Activated CD4-positive, alpha-beta T cell treated with anti-CD3 and anti-CD28 coated beads, Interleukin-2, amount 10 ng/mL, durations not matched to agents 7 days and 5 days (primary cell): Measurements from ENCODE around the gene ZCCHC2. TPM values are rescaled to one million over a fixed set of nuclear protein-coding genes. Genes with fewer than 3 reads are reported as not detected.

Experiments used
- CTCF ChIA-PET: fragments of 350-600 bp; sonication (Branson Sonifier 250); formaldehyde crosslinking; loops from one replicate; lab custom pipeline; 2021; ENCODE audit warnings: antibody characterized with exemption; lab: Charles Lee
- POLR2A ChIA-PET: fragments of 350-600 bp; sonication (Branson Sonifier 250); formaldehyde crosslinking; loops from one replicate; lab custom pipeline; 2021; ENCODE audit warnings: antibody characterized with exemption; lab: Charles Lee
- DNase-seq: peaks from one replicate; pipeline ENCODE4 v3.0.0-alpha.2; 2020
- H3K27ac Mint-ChIP-seq: one replicate; pipeline ENCODE4 v1.8.0; 2021; ENCODE audit warnings: mild to moderate bottlenecking, moderate library complexity, mixed read lengths
- H3K27me3 Mint-ChIP-seq: one replicate; pipeline ENCODE4 v1.8.0; 2021; ENCODE audit warnings: mixed read lengths
- H3K36me3 Mint-ChIP-seq: one replicate; pipeline ENCODE4 v1.8.0; 2021; ENCODE audit warnings: low read depth, mixed read lengths
- H3K4me1 Mint-ChIP-seq: one replicate; pipeline ENCODE4 v1.8.0; 2021; ENCODE audit warnings: mixed read lengths
- H3K4me3 Mint-ChIP-seq: one replicate; pipeline ENCODE4 v1.8.0; 2021; ENCODE audit warnings: mild to moderate bottlenecking, moderate library complexity, mixed read lengths
- H3K9me3 Mint-ChIP-seq: one replicate; pipeline ENCODE4 v1.8.0; 2021; ENCODE audit warnings: mixed read lengths
- total RNA-seq, 2 experiments: library from RNA; stranded (reverse); gene quantifications; one replicate each; pipeline ENCODE4 v1.2.3, GENCODE V29; 2021

Gene ZCCHC2
- total RNA-seq, 2 experiments from 2014 or later = 55.1 to 62.5 TPM

GRCh38 chr18:62571648-62572047 lies 48.8 kb downstream of the ZCCHC2 start:
- H3K27ac Mint-ChIP-seq = no peak overlapping the region
- peaks cover 31% of the 10 kb centered on the region for H3K4me1 Mint-ChIP-seq
- H3K36me3 Mint-ChIP-seq = peaks cover 84% of the 10 kb centered on the region
- no peak for DNase-seq
- H3K4me3 Mint-ChIP-seq = no peak overlapping the region
- CTCF ChIA-PET = interaction anchor here (0.6 to 1.0 kb wide), 2 partner anchors 8 to 510 kb away, joined by 3 to 5 read pairs; no protein-coding TSS in a partner anchor
- H3K27me3 Mint-ChIP-seq = no peaks in the 10 kb centered on the region
- no peaks in the 10 kb centered on the region for H3K9me3 Mint-ChIP-seq
- POLR2A ChIA-PET = no interaction called here

DNA sequence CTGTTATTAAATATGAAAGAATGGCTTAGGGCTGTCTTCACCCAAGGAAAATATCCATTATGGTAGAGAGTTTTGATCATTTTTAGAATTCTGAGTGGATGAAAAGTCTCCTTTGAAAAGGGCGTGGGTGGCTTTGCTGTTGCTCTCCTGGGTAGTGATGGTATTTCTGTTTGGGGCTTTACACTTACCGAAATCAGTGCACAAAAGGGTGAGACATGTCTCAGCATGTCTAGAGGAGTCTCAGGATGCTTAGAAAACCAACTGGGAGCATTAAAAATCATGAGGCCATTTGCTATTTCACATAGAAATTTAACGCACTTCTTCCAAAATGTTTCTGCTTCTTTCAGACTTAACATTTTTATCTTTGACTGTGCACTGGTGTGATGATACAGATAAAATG lies 49.6 kb downstream of the ZCCHC2 start:
- Mint-ChIP-seq H3K4me1 (peaks cover 38% of the 10 kb centered on the region), H3K27ac (peak overlapping the region; percentile 37), H3K4me3 (no peak overlapping the region), H3K9me3 (no peaks in the 10 kb centered on the region), H3K36me3 (peaks cover 85% of the 10 kb centered on the region), H3K27me3 (no peaks in the 10 kb centered on the region)
- POLR2A ChIA-PET = no interaction called here
- DNase-seq = no peak
- CTCF ChIA-PET = interaction anchor here (2.1 kb wide), 1 partner anchor 11 kb away, joined by 8 read pairs; no protein-coding TSS in a partner anchor

DNA sequence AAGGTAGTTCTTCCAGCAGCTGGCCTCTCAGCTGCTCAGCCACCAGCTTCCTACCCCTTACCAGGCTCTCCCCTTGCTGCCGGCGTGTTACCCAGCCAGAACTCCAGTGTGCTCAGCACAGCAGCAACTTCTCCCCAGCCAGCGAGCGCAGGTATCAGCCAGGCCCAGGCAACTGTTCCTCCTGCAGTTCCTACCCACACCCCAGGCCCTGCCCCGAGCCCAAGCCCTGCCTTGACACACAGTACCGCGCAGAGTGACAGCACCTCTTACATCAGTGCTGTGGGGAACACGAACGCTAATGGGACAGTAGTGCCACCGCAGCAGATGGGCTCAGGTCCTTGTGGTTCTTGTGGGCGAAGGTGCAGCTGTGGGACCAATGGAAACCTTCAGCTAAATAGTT lies 52.0 kb downstream of the ZCCHC2 start:
- Mint-ChIP-seq H3K4me3 (no peak overlapping the region), H3K27ac (no peak overlapping the region), H3K4me1 (peaks cover 36% of the 10 kb centered on the region), H3K36me3 (peaks cover 79% of the 10 kb centered on the region), H3K9me3 (no peaks in the 10 kb centered on the region), H3K27me3 (no peaks in the 10 kb centered on the region)
- no peak for DNase-seq
- CTCF ChIA-PET = no interaction called here
- POLR2A ChIA-PET = no interaction called here

DNA sequence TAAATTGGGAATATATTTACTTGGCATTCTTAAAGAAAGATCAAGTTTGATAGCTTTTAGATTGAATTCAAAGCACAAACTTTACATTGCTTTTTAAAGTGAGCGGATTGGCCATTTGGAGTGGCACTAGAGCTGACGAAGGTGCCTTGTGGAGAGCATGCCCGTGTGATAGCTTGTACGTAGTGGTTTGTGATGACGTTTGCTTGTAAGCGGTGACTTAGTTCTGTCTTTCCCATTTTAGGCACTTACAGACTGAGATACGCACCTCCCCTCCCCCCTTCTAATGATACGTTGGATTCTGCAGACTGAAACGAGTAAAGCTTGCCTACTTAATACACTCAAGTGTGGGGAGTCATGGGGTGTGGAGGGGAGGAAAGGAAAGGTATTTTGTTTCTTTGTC lies 53.4 kb downstream of the ZCCHC2 start:
- POLR2A ChIA-PET = no interaction called here
- peaks cover 36% of the 10 kb centered on the region for H3K4me1 Mint-ChIP-seq
- H3K27me3 Mint-ChIP-seq = no peaks in the 10 kb centered on the region
- CTCF ChIA-PET = interaction anchor here (1.5 kb wide), 1 partner anchor 8 kb away, joined by 6 read pairs; no protein-coding TSS in a partner anchor
- DNase-seq = no peak
- no peaks in the 10 kb centered on the region for H3K9me3 Mint-ChIP-seq
- H3K27ac Mint-ChIP-seq = no peak overlapping the region
- H3K36me3 Mint-ChIP-seq = peaks cover 70% of the 10 kb centered on the region
- no peak overlapping the region for H3K4me3 Mint-ChIP-seq

DNA sequence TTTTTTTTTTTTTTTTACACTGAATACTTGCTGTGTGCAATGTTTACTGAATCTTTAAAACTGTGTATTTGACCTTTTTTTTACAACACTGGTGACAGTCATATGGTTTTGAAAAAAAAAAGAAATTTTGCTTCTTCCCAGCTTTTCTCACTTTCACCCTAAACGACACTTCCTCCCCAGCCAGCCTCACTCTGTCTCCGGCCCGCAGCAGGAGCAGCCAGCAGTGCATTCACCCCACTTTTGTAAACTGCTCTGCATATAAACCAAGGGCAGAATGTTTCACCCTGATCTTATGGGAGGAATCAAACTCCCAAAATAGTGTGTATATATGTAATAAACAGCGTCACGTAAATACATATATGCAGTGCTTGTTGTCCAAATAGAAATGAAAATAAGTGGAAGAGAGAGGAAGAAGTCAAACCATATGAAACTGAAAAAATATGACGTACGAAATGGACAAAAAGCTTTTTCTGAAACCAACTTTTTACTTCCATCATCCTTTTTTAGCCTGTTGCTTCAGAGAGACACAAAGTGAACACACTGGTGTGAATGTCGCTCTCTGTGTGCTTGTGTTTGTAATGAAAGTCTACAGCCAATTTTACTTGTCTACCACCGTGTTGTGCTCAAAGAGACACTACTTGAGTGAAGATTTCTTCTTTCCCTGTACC lies 54.2 kb downstream of the ZCCHC2 start:
- DNase-seq = no peak
- H3K4me3 Mint-ChIP-seq = no peak overlapping the region
- CTCF ChIA-PET = interaction anchor here (1.5 kb wide), 1 partner anchor 7 kb away, joined by 6 read pairs; no protein-coding TSS in a partner anchor
- H3K36me3 Mint-ChIP-seq = peaks cover 66% of the 10 kb centered on the region
- H3K27ac Mint-ChIP-seq = no peak overlapping the region
- H3K4me1 Mint-ChIP-seq = peaks cover 36% of the 10 kb centered on the region
- no peaks in the 10 kb centered on the region for H3K9me3 Mint-ChIP-seq
- H3K27me3 Mint-ChIP-seq = no peaks in the 10 kb centered on the region
- POLR2A ChIA-PET = no interaction called here

GRCh38 chr18:62577765-62578164 lies 54.9 kb downstream of the ZCCHC2 start:
- Mint-ChIP-seq H3K36me3 (peaks cover 63% of the 10 kb centered on the region), H3K4me3 (no peak overlapping the region), H3K27me3 (no peaks in the 10 kb centered on the region), H3K27ac (no peak overlapping the region), H3K4me1 (peaks cover 35% of the 10 kb centered on the region), H3K9me3 (no peaks in the 10 kb centered on the region)
- CTCF ChIA-PET = interaction anchor here (0.6 to 1.3 kb wide), 4 partner anchors 9 to 746 kb away, joined by 3 to 5 read pairs (median 4); no protein-coding TSS in a partner anchor
- POLR2A ChIA-PET = no interaction called here
- no peak for DNase-seq

DNA sequence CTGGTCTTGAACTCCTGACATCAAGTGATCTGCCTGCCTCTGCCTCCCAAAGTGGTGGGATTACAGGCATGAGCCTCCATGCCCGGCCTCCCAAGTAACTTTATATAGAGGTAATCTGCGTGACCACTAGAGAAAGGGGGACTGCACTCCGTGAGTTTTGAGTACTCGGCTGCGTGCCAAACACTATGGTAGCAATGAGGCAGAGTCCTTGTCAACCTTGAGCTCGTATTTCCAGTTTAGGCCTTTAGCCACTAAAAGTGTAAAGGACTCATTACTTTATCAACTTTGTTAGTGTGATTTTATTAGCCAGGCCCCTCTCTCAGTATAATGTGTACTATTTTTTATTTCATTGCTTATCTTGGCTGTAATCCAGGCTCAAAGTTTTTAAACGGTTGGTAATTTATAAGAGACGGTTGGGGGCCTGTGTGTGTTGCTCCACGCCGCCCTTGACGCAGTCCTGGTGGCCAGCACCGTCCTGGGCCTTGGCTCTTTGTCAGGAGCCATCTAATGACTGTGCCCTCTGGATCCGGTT lies 56.2 kb downstream of the ZCCHC2 start:
- POLR2A ChIA-PET = no interaction called here
- H3K4me1 Mint-ChIP-seq = peaks cover 46% of the 10 kb centered on the region
- H3K4me3 Mint-ChIP-seq = no peak overlapping the region
- no peak overlapping the region for H3K27ac Mint-ChIP-seq
- CTCF ChIA-PET = interaction anchor here (0.7 to 1.3 kb wide), 4 partner anchors 8 to 12 kb away, joined by 3 to 4 read pairs (median 3); no protein-coding TSS in a partner anchor
- DNase-seq = no peak
- no peaks in the 10 kb centered on the region for H3K9me3 Mint-ChIP-seq
- peaks cover 56% of the 10 kb centered on the region for H3K36me3 Mint-ChIP-seq
- no peaks in the 10 kb centered on the region for H3K27me3 Mint-ChIP-seq

DNA sequence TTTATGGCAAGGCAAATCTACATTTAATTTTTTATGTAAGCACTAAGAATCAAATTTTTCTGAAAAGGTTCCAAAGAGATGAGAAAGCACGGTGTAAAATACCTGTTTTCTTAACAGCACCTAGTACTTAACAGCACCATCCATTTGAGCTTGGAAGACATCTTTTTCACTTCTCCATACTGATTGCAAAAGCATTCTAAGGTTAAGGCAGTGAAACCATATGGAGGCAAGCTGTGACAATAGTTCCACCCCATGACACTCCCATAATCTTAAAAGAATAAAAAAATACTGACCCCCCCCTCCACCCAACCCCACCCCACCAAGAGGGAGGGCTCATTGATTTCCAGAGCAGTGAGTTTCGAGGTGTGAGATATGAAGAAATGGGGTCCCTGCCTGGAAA lies 60.6 kb downstream of the ZCCHC2 start:
- H3K27ac Mint-ChIP-seq = peak overlapping the region; percentile 20
- no peak overlapping the region for H3K4me3 Mint-ChIP-seq
- H3K9me3 Mint-ChIP-seq = no peaks in the 10 kb centered on the region
- ChIA-PET POLR2A (no interaction called here), CTCF (interaction anchor here (0.5 to 2.7 kb wide), 14 partner anchors 10 to 844 kb away, joined by 3 to 10 read pairs (median 4); no protein-coding TSS in a partner anchor)
- no peak for DNase-seq
- no peaks in the 10 kb centered on the region for H3K27me3 Mint-ChIP-seq
- peaks cover 50% of the 10 kb centered on the region for H3K36me3 Mint-ChIP-seq
- H3K4me1 Mint-ChIP-seq = peaks cover 48% of the 10 kb centered on the region

DNA sequence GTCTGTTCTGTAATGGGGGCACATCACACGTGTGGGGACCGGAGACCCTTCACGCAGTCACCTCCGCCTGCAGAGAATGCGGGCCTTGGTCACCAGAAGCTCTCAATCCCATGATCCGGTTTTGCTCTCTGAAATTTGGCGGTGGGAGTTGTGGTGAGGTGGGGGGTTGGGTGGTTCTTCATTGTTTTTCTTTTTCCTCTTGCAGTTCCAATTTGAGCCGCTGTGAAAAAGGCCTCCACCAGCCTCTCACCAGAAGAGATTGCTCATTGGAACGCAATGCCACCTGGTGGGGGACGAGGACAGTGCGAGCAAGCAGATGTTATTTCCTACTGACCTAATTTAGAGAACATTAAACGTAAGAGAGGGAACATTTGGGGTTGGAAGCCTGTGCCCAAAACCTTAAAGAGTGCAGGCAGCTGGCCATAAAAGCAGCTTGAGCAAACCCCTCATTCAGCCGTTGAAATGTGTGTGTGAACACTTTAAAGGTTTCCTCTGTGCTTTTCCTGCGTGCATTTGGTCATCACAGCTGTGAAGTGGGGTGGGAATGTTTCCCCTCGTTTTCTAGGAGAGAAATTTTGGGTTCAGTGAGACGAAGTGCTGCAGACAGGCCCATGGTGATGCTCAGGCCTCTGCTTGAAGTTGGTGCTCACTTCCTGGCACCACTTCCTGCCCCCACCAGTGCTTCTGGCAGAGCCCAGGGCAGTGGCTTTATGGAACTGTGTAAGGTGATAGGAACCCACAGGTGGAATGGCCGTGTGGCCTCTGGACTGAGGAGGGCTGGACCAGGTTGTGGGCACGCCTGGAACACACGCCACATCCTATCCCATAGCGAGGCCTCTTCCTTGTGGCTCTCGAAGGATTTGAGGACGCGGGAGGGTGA lies 61.7 kb downstream of the ZCCHC2 start:
- Mint-ChIP-seq H3K9me3 (no peaks in the 10 kb centered on the region), H3K4me1 (peaks cover 48% of the 10 kb centered on the region), H3K27ac (peak overlapping the region; percentile 91), H3K4me3 (peak overlapping the region; percentile 0), H3K27me3 (no peaks in the 10 kb centered on the region), H3K36me3 (peaks cover 43% of the 10 kb centered on the region)
- ChIA-PET CTCF (interaction anchor here (0.5 to 2.7 kb wide), 17 partner anchors 9 to 398 kb away, joined by 3 to 10 read pairs (median 4); no protein-coding TSS in a partner anchor), POLR2A (no interaction called here)
- DNase-seq = peak; percentile 89

DNA sequence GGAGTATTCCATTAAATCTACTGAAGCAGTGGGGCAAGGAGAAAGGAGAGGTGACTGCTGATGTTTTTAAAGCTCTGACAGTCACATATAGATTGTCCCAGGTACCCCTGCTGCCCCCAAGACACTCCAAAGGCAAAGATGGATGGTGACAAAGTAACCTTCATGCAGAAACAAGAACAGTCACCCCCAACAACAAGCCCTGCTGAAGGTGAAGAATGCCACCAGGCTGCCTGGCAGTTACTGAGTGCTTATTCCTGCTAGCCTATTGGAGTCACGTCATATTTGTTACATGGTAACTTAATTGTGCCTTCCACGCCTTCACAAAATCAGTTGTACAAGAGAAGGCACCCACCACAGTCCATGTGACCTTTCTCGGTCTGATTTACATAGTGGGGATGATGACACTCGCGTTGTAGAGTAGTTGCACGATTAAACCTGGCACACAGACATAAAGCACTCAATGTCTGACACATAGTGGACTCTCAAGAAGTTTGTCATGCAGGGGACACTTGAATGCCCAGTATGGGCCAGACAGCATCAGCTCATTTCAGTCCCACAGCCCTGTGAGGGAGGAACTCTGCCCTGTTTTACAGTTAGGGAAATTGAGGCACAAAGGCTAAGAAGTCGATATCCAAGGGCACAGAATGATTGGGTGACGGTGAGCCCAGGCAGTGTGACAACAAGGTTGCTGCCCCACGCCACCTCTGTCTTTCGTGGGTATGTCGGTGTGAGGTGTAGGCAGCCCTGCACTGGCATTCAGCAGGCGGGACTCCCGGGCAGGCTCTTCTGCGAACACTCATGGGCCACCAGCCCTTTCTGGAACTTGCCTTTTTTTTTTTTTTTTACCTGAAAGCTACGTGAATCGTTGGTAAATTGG lies 62.7 kb downstream of the ZCCHC2 start:
- CTCF ChIA-PET = interaction anchor here (0.9 to 2.7 kb wide), 7 partner anchors 10 to 397 kb away, joined by 3 to 9 read pairs (median 4); no protein-coding TSS in a partner anchor
- H3K27ac Mint-ChIP-seq = peak overlapping the region; percentile 91
- peak; percentile 26 for DNase-seq

GRCh38 chr18:62586151-62586774 lies 63.4 kb downstream of the ZCCHC2 start:
- H3K27me3 Mint-ChIP-seq = no peaks in the 10 kb centered on the region
- POLR2A ChIA-PET = interaction anchor here (0.6 kb wide), 2 partner anchors 169 to 257 kb away, joined by 3 to 4 read pairs; no protein-coding TSS in a partner anchor
- no peaks in the 10 kb centered on the region for H3K9me3 Mint-ChIP-seq
- peaks cover 45% of the 10 kb centered on the region for H3K4me1 Mint-ChIP-seq
- peak overlapping the region; percentile 91 for H3K27ac Mint-ChIP-seq
- peaks cover 35% of the 10 kb centered on the region for H3K36me3 Mint-ChIP-seq
- H3K4me3 Mint-ChIP-seq = peak overlapping the region; percentile 17
- CTCF ChIA-PET = interaction anchor here (0.7 to 1.6 kb wide), 8 partner anchors 8 to 396 kb away, joined by 3 to 9 read pairs (median 3); no protein-coding TSS in a partner anchor
- peak; percentile 57 for DNase-seq

More for the DNA sequence above, 62.7 kb downstream of the ZCCHC2 start:
- Mint-ChIP-seq H3K36me3 (peaks cover 35% of the 10 kb centered on the region), H3K4me1 (peaks cover 45% of the 10 kb centered on the region), H3K4me3 (peak overlapping the region; percentile 17), H3K9me3 (no peaks in the 10 kb centered on the region), H3K27me3 (no peaks in the 10 kb centered on the region)
- POLR2A ChIA-PET = interaction anchor here (0.6 kb wide), 1 partner anchor 168 kb away, joined by 3 read pairs; no protein-coding TSS in a partner anchor
